GM21390 (cell line): ENCODE measurements around the gene SLC16A2.

Experiments
- ATAC-seq: cut with Tn5 transposase; IDR thresholded peaks from one replicate; pipeline ENCODE4 v1.9.1; 2021; ENCODE audit not compliant: unreplicated experiment

The SLC16A2 gene

GRCh38 chrX:74421036-74421739 is at the start of gene SLC16A2:
Gene SLC16A2, plus strand, starts transcription at chrX:74421493. Its CDS starts 145 bp downstream, at chrX:74421638.
- peak; percentile 58 for ATAC-seq

GRCh38 chrX:74372272-74372671 is 49.0 kb upstream of the SLC16A2 start:
- no peak for ATAC-seq

GRCh38 chrX:74377282-74377681 is 44.0 kb upstream of the SLC16A2 start:
- no peak for ATAC-seq

GRCh38 chrX:74382613-74383012 is 38.7 kb upstream of the SLC16A2 start:
- peak; percentile 53 for ATAC-seq

- no peak for ATAC-seq
These were observed 37.7 kb upstream of the SLC16A2 start for GRCh38 chrX:74383611-74384010.

- no peak for ATAC-seq
These were observed 32.1 kb upstream of the SLC16A2 start for GRCh38 chrX:74389016-74389722.

GRCh38 chrX:74395556-74395955 is 25.7 kb upstream of the SLC16A2 start:
- ATAC-seq: no peak

- no peak for ATAC-seq
These were observed 15.3 kb upstream of the SLC16A2 start for GRCh38 chrX:74405973-74406489.

- ATAC-seq: peak; percentile 88
These were observed 13.0 kb upstream of the SLC16A2 start for GRCh38 chrX:74408304-74408703.

- ATAC-seq: no peak
These were observed 1.5 kb upstream of the SLC16A2 start for GRCh38 chrX:74419864-74420195.

GRCh38 chrX:74420196-74421035 is 877 bp upstream of the SLC16A2 start:
- no peak for ATAC-seq

GRCh38 chrX:74421740-74422352 is 553 bp downstream of the SLC16A2 start:
- no peak for ATAC-seq

- no peak for ATAC-seq
These were observed 1.4 kb downstream of the SLC16A2 start for GRCh38 chrX:74422576-74423288.

GRCh38 chrX:74423289-74423998 is 2.2 kb downstream of the SLC16A2 start:
- no peak for ATAC-seq

GRCh38 chrX:74426071-74426470 is 4.8 kb downstream of the SLC16A2 start:
- ATAC-seq: no peak

GRCh38 chrX:74426615-74427014 is 5.3 kb downstream of the SLC16A2 start:
- no peak for ATAC-seq

- ATAC-seq: no peak
These were observed 10.5 kb downstream of the SLC16A2 start for GRCh38 chrX:74431797-74432196.

- no peak for ATAC-seq
These were observed 13.0 kb downstream of the SLC16A2 start for GRCh38 chrX:74434336-74434735.

- no peak for ATAC-seq
These were observed 16.2 kb downstream of the SLC16A2 start for GRCh38 chrX:74437530-74437929.

- no peak for ATAC-seq
These were observed 17.5 kb downstream of the SLC16A2 start for GRCh38 chrX:74438764-74439163.
